Suprapubic skin (tissue), 4 donors: ENCODE measurements around the gene ZNF799.
"Not testable (repeated sequence)": the region's sequence is repeated elsewhere in the genome, so short reads cannot be mapped to it uniquely, and the experiment has no call there.

Source experiments
- EP300 ChIP-seq: sonication (generic); formaldehyde crosslinking; IDR thresholded peaks from one replicate; pipeline ENCODE4 v1.6.1; 2017; ENCODE audit warnings: antibody characterized with exemption
- POLR2A ChIP-seq, 2 donors: fragments of 450-650 bp; IDR thresholded peaks; one replicate each; pipeline ENCODE4 v1.6.1; 2017; ENCODE audit warnings: antibody characterized with exemption in 2 of 2, mild to moderate bottlenecking in 2 of 2, moderate library complexity in 2 of 2
- POLR2AphosphoS5 ChIP-seq, 3 donors: sonication (generic); formaldehyde crosslinking; IDR thresholded peaks; one replicate each; pipeline ENCODE4 v1.6.1; 2017; ENCODE audit warnings: antibody characterized with exemption in 3 of 3
- TF ChIP-seq, protein P1 (sequence below), 2 donors: fragments of 200-600 bp in 1 of 2; fragments of 450-650 bp in 1 of 2; sonication (generic) in 1 of 2; IDR thresholded peaks; one replicate each; pipeline ENCODE4 v1.5.1; 2016 to 2019; ENCODE audit warnings: antibody characterized with exemption in 2 of 2, mild to moderate bottlenecking in 1 of 2, moderate library complexity in 1 of 2

DNA sequence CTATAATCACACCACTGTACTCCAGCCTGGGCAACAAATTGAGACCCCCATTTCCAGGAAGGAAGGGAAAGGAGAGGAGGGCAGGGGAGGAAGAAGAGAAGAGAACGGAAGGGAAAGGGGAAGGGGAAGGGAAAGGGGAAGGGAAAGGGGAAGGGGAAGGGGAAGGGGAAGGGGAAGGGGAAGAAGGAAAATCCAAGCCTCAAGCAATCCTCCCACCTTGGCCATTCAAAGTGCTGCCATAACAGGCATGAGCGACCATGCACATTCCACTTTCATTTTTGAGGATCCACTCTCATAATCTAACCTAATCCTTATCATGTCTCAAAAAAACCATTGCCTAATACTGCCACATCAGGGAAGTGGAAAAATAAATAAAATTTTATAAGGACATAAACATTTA is 14.7 kb downstream of the ZNF799 start:
- TF ChIP-seq POLR2AphosphoS5 (IDR thresholded peaks at IDR 0.05); POLR2A (IDR thresholded peaks at IDR 0.05); EP300: not testable (repeated sequence)
- TF ChIP-seq, protein P1, sequence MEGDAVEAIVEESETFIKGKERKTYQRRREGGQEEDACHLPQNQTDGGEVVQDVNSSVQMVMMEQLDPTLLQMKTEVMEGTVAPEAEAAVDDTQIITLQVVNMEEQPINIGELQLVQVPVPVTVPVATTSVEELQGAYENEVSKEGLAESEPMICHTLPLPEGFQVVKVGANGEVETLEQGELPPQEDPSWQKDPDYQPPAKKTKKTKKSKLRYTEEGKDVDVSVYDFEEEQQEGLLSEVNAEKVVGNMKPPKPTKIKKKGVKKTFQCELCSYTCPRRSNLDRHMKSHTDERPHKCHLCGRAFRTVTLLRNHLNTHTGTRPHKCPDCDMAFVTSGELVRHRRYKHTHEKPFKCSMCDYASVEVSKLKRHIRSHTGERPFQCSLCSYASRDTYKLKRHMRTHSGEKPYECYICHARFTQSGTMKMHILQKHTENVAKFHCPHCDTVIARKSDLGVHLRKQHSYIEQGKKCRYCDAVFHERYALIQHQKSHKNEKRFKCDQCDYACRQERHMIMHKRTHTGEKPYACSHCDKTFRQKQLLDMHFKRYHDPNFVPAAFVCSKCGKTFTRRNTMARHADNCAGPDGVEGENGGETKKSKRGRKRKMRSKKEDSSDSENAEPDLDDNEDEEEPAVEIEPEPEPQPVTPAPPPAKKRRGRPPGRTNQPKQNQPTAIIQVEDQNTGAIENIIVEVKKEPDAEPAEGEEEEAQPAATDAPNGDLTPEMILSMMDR (IDR thresholded peaks at IDR 0.05), result not testable (repeated sequence)
